WTC11 (cell line): Measurements from ENCODE around the gene NBEA. TPM values are rescaled to one million over a fixed set of nuclear protein-coding genes. Genes with fewer than 3 reads are reported as not detected.
A peak's percentile ranks its signal among the peaks of the same experiment; 100 is the strongest.

ENCODE experiments used
- ATAC-seq: fragments of 200-7000 bp; cut with Tn5 transposase; 2 replicates; pipeline ENCODE4 v1.10.0; 2021; ENCODE audit warnings: mild to moderate bottlenecking, moderate library complexity
- CTCF ChIA-PET: fragments of 300-600 bp; sonication (Branson Sonifier 250); formaldehyde crosslinking; loops from one replicate; lab custom pipeline; 2021; ENCODE audit warnings: antibody characterized with exemption; lab: Charles Lee
- POLR2A ChIA-PET: fragments of 350-600 bp; sonication (Branson Sonifier 250); formaldehyde crosslinking; loops from one replicate; lab custom pipeline; 2021; ENCODE audit warnings: antibody characterized with exemption; lab: Charles Lee
- DNase-seq: peaks from one replicate; pipeline ENCODE4 v3.0.0; 2021; ENCODE audit warnings: low spot score
- H3K27ac Mint-ChIP-seq: 2 replicates; pipeline ENCODE4 v1.8.0; 2021; ENCODE audit warnings: mixed read lengths
- H3K27me3 Mint-ChIP-seq: 2 replicates; pipeline ENCODE4 v1.8.0; 2021; ENCODE audit warnings: low read depth, mild to moderate bottlenecking, moderate library complexity, mixed read lengths
- H3K36me3 Mint-ChIP-seq: 2 replicates; pipeline ENCODE4 v1.8.0; 2021; ENCODE audit warnings: mixed read lengths
- H3K4me1 Mint-ChIP-seq: 2 replicates; pipeline ENCODE4 v1.8.0; 2022; ENCODE audit warnings: mixed read lengths
- H3K4me3 Mint-ChIP-seq: 2 replicates; pipeline ENCODE4 v1.8.0; 2021; ENCODE audit warnings: mild to moderate bottlenecking, moderate library complexity, mixed read lengths
- H3K9me3 Mint-ChIP-seq: 2 replicates; pipeline ENCODE4 v1.8.0; 2021; ENCODE audit warnings: mixed read lengths
- PRRX2 ChIP-seq: fragments of 250-450 bp; sonication (Bioruptor Pico); IDR thresholded peaks from 2 replicates; pipeline ENCODE4 v1.8.0; 2021; ENCODE audit warnings: mild to moderate bottlenecking
- RELA ChIP-seq: sonication (generic); formaldehyde crosslinking; IDR thresholded peaks from 2 replicates; pipeline ENCODE4 v1.8.1; 2022; ENCODE audit warnings: missing genetic modification reagents, mild to moderate bottlenecking, borderline replicate concordance
- ZNF138 ChIP-seq: sonication (generic); formaldehyde crosslinking; conservative IDR thresholded peaks from 2 replicates; pipeline ENCODE4 v1.8.1; 2022; ENCODE audit warnings: mild to moderate bottlenecking, moderate library complexity, missing genetic modification reagents
- total RNA-seq: library from RNA; stranded (reverse); gene quantifications from 3 replicates; pipeline ENCODE4 v1.2.3, GENCODE V29; 2021
- TF ChIP-seq, protein P1 (sequence below): fragments of 250-450 bp; sonication (Bioruptor Pico); IDR thresholded peaks from 2 replicates; pipeline ENCODE4 v1.9.0; 2021; ENCODE audit warnings: mild to moderate bottlenecking, borderline replicate concordance
- TF ChIP-seq, protein P2 (sequence below): fragments of 200-600 bp; IDR thresholded peaks from 2 replicates; pipeline ENCODE4 v1.8.0; 2022; ENCODE audit warnings: antibody characterized with exemption
- TF ChIP-seq, protein P3 (sequence below): sonication (generic); formaldehyde crosslinking; IDR thresholded peaks from 2 replicates; pipeline ENCODE4 v1.8.1; 2022; ENCODE audit warnings: low read depth, missing genetic modification reagents, borderline replicate concordance
- TF ChIP-seq, protein P4 (sequence below): sonication (generic); formaldehyde crosslinking; IDR thresholded peaks from 2 replicates; pipeline ENCODE4 v1.8.0; 2022; ENCODE audit warnings: mild to moderate bottlenecking, missing genetic modification reagents
- TF ChIP-seq, protein P5 (sequence below): sonication (generic); formaldehyde crosslinking; IDR thresholded peaks from 2 replicates; pipeline ENCODE4 v1.8.0; 2022; ENCODE audit warnings: mild to moderate bottlenecking, missing genetic modification reagents
- TF ChIP-seq, protein P6 (sequence below): fragments of 250-450 bp; sonication (Bioruptor Pico); IDR thresholded peaks from 2 replicates; pipeline ENCODE4 v2.1.2; 2022; ENCODE audit warnings: mild to moderate bottlenecking, moderate library complexity
- TF ChIP-seq, protein P7 (sequence below): sonication (generic); formaldehyde crosslinking; IDR thresholded peaks from 2 replicates; pipeline ENCODE4 v1.8.1; 2022; ENCODE audit warnings: missing genetic modification reagents, borderline replicate concordance

Gene NBEA
- total RNA-seq, 1 experiment from 2014 or later: 20.9 TPM

DNA sequence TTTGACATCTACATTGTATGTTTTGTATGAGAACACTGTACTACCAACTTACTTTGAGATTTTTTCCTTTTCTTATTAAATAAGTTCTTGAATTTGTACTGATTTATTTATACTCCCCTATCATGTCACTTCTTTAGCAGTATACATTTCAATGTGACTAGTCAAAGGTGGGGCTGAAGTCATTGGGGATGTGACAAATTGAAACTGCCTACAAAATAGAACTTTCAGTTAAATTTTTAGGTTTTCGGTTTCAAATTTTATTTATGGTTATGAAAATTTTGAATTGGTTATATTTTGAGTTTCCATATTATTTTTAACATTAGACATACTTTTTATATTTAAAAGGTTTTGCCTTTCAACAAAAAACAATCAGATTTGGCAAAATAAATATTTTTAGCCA, 221.6 kb downstream of the NBEA start (continued):
- TF ChIP-seq, protein P1, sequence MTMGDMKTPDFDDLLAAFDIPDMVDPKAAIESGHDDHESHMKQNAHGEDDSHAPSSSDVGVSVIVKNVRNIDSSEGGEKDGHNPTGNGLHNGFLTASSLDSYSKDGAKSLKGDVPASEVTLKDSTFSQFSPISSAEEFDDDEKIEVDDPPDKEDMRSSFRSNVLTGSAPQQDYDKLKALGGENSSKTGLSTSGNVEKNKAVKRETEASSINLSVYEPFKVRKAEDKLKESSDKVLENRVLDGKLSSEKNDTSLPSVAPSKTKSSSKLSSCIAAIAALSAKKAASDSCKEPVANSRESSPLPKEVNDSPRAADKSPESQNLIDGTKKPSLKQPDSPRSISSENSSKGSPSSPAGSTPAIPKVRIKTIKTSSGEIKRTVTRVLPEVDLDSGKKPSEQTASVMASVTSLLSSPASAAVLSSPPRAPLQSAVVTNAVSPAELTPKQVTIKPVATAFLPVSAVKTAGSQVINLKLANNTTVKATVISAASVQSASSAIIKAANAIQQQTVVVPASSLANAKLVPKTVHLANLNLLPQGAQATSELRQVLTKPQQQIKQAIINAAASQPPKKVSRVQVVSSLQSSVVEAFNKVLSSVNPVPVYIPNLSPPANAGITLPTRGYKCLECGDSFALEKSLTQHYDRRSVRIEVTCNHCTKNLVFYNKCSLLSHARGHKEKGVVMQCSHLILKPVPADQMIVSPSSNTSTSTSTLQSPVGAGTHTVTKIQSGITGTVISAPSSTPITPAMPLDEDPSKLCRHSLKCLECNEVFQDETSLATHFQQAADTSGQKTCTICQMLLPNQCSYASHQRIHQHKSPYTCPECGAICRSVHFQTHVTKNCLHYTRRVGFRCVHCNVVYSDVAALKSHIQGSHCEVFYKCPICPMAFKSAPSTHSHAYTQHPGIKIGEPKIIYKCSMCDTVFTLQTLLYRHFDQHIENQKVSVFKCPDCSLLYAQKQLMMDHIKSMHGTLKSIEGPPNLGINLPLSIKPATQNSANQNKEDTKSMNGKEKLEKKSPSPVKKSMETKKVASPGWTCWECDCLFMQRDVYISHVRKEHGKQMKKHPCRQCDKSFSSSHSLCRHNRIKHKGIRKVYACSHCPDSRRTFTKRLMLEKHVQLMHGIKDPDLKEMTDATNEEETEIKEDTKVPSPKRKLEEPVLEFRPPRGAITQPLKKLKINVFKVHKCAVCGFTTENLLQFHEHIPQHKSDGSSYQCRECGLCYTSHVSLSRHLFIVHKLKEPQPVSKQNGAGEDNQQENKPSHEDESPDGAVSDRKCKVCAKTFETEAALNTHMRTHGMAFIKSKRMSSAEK: no peak

DNA sequence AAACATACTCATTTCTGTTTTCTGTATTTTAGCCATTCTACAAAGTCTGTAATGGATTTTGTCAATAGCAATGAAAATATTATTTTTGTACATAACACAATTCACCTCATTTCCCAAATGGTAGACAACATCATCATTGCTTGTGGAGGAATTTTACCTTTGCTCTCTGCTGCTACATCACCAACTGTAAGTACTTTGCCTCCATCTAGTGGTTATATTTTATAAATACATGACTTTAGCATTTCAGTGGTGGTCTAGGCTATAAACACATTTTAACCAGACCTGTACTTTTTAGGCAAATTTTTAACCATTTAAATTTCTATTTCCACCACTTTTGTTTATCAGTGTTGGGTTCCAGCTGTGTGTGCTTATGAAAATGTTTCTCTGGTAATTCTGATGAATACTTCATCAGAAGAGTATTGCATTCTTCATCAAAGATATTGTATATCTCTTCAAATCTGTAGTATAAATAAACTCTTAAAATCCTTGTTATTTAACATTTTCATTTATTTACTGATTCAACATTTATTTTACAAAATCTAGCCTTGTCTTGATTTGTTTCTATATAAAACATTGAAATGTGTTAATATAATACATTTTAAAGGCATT, 222.4 kb downstream of the NBEA start:
- H3K27me3 Mint-ChIP-seq: no peaks in the 10 kb centered on the region
- TF ChIP-seq, protein P2, sequence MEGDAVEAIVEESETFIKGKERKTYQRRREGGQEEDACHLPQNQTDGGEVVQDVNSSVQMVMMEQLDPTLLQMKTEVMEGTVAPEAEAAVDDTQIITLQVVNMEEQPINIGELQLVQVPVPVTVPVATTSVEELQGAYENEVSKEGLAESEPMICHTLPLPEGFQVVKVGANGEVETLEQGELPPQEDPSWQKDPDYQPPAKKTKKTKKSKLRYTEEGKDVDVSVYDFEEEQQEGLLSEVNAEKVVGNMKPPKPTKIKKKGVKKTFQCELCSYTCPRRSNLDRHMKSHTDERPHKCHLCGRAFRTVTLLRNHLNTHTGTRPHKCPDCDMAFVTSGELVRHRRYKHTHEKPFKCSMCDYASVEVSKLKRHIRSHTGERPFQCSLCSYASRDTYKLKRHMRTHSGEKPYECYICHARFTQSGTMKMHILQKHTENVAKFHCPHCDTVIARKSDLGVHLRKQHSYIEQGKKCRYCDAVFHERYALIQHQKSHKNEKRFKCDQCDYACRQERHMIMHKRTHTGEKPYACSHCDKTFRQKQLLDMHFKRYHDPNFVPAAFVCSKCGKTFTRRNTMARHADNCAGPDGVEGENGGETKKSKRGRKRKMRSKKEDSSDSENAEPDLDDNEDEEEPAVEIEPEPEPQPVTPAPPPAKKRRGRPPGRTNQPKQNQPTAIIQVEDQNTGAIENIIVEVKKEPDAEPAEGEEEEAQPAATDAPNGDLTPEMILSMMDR: peak; percentile 66
- TF ChIP-seq, protein P3, sequence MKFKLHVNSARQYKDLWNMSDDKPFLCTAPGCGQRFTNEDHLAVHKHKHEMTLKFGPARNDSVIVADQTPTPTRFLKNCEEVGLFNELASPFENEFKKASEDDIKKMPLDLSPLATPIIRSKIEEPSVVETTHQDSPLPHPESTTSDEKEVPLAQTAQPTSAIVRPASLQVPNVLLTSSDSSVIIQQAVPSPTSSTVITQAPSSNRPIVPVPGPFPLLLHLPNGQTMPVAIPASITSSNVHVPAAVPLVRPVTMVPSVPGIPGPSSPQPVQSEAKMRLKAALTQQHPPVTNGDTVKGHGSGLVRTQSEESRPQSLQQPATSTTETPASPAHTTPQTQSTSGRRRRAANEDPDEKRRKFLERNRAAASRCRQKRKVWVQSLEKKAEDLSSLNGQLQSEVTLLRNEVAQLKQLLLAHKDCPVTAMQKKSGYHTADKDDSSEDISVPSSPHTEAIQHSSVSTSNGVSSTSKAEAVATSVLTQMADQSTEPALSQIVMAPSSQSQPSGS (CRISPR knock-in tag): no peak
- ATAC-seq (peak; percentile 60), DNase-seq (no peak)
- H3K27ac Mint-ChIP-seq: no peak overlapping the region
- ChIA-PET POLR2A (no interaction called here), CTCF (interaction anchor here (1.0 to 1.1 kb wide), 2 partner anchors 625 to 675 kb away, joined by 3 read pairs; no protein-coding TSS in a partner anchor)
- H3K4me1 Mint-ChIP-seq: peaks cover 27% of the 10 kb centered on the region
- H3K9me3 Mint-ChIP-seq: no peaks in the 10 kb centered on the region
- H3K36me3 Mint-ChIP-seq: peaks cover 4% of the 10 kb centered on the region
- no peak overlapping the region for H3K4me3 Mint-ChIP-seq

DNA sequence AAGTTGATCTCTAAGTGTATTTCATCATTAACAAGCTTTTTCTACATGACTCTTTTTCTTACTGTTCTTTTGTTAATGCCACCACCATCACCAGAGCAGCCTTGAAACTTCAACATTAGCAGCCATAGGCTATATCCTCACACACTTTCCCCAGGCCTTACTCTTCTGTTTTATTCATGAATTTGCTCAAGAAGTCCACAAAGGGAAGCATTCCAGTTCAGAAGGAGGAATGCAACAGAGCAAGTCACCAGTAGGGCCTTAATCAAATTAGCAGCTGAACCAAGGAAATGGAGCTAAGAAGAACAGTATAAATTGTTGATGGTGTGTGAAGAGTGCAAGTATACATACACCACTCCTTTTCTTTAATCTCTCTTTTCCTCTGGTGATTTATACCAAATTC, 223.1 kb downstream of the NBEA start:
- Mint-ChIP-seq H3K9me3 (no peaks in the 10 kb centered on the region), H3K27ac (peak overlapping the region; percentile 26), H3K4me3 (no peak overlapping the region)
- peak; percentile 79 for ATAC-seq
- no peak for TF ChIP-seq ZNF138
- TF ChIP-seq, protein P4, sequence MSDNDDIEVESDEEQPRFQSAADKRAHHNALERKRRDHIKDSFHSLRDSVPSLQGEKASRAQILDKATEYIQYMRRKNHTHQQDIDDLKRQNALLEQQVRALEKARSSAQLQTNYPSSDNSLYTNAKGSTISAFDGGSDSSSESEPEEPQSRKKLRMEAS (CRISPR knock-in tag): no peak
- no peak for TF ChIP-seq PRRX2 (CRISPR knock-in tag)
- TF ChIP-seq, protein P5, sequence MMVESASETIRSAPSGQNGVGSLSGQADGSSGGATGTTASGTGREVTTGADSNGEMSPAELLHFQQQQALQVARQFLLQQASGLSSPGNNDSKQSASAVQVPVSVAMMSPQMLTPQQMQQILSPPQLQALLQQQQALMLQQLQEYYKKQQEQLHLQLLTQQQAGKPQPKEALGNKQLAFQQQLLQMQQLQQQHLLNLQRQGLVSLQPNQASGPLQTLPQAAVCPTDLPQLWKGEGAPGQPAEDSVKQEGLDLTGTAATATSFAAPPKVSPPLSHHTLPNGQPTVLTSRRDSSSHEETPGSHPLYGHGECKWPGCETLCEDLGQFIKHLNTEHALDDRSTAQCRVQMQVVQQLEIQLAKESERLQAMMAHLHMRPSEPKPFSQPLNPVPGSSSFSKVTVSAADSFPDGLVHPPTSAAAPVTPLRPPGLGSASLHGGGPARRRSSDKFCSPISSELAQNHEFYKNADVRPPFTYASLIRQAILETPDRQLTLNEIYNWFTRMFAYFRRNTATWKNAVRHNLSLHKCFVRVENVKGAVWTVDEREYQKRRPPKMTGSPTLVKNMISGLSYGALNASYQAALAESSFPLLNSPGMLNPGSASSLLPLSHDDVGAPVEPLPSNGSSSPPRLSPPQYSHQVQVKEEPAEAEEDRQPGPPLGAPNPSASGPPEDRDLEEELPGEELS: no peak
- TF ChIP-seq RELA (CRISPR knock-in tag): no peak
- TF ChIP-seq, all 79 proteins: peak for 0
- Mint-ChIP-seq H3K4me1 (peaks cover 25% of the 10 kb centered on the region), H3K36me3 (no peaks in the 10 kb centered on the region), H3K27me3 (no peaks in the 10 kb centered on the region)
- ChIA-PET POLR2A (no interaction called here), CTCF (interaction anchor here (0.5 to 1.5 kb wide), 6 partner anchors 12 to 1088 kb away, joined by 3 to 4 read pairs (median 3); no protein-coding TSS in a partner anchor)
- no peak for DNase-seq

DNA sequence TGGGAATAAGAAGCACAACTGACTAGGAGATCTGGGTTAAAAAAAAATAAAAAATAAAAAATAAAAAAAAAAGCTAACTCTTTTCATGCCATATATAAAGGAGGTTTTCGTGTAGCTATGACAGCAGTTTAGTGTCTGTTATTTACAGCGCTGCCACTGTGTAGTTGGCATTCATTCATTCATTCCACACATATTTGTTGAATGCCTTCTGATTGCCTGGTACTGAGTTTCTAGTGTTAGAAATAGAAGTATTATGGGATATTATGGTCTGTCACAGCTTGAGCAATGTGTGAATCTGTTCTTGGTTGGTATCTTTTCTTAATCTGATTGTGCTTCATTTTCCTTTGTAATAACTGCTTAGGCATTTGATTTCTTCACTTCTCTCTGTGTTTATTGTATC, 237.4 kb downstream of the NBEA start:
- ATAC-seq: no peak
- TF ChIP-seq, protein P6, sequence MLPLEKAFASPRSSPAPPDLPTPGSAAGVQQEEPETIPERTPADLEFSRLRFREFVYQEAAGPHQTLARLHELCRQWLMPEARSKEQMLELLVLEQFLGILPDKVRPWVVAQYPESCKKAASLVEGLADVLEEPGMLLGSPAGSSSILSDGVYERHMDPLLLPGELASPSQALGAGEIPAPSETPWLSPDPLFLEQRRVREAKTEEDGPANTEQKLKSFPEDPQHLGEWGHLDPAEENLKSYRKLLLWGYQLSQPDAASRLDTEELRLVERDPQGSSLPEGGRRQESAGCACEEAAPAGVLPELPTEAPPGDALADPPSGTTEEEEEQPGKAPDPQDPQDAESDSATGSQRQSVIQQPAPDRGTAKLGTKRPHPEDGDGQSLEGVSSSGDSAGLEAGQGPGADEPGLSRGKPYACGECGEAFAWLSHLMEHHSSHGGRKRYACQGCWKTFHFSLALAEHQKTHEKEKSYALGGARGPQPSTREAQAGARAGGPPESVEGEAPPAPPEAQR (CRISPR knock-in tag): no peak
- no peak for TF ChIP-seq RELA (CRISPR knock-in tag)
- TF ChIP-seq, protein P7, sequence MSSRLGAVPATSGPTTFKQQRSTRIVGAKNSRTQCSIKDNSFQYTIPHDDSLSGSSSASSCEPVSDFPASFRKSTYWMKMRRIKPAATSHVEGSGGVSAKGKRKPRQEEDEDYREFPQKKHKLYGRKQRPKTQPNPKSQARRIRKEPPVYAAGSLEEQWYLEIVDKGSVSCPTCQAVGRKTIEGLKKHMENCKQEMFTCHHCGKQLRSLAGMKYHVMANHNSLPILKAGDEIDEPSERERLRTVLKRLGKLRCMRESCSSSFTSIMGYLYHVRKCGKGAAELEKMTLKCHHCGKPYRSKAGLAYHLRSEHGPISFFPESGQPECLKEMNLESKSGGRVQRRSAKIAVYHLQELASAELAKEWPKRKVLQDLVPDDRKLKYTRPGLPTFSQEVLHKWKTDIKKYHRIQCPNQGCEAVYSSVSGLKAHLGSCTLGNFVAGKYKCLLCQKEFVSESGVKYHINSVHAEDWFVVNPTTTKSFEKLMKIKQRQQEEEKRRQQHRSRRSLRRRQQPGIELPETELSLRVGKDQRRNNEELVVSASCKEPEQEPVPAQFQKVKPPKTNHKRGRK (CRISPR knock-in tag): no peak

More for the DNA sequence above, 237.4 kb downstream of the NBEA start:
- Mint-ChIP-seq H3K9me3 (no peaks in the 10 kb centered on the region), H3K36me3 (peaks cover 3% of the 10 kb centered on the region; the same call in 1 of the 2 replicates), H3K4me3 (no peak overlapping the region), H3K4me1 (no peaks in the 10 kb centered on the region), H3K27ac (no peak overlapping the region), H3K27me3 (no peaks in the 10 kb centered on the region)
- no peak for DNase-seq
- ChIA-PET CTCF (no interaction called here), POLR2A (no interaction called here)
